ENCODE measurements around the gene TRHDE.

TRHDE gene

DNA sequence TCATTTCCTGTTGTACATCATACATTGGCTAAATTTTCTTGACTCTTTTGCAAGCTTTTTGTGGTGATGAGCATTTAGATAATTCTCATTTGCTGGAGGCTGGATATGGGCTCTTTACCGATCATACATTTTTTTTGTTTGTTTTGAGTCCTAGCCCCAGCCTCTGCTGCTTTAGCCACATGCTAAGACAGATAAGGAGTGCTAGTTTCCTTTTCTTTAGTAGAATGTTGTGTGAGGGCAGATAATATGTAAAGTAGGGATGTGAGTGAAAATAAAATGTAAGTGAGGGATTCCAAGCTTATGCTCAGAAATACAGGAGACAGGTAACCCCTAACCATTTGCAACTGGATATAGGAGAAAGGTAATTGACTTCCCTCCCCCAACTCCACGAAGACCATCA lies 405.7 kb downstream of the TRHDE start:
- Histone ChIP-seq H3K9me3 (ENCODE audit: control insufficient read depth, insufficient read depth, low read depth, low read length) (no peaks in the 10 kb centered on the region), H3K4me1 (ENCODE audit: control insufficient read depth, insufficient read depth, low read length) (no peaks in the 10 kb centered on the region), H3K27ac (ENCODE audit: extremely low read depth, low read depth, low read length) (no peak overlapping the region), H3K36me3 (ENCODE audit: control insufficient read depth in 2 of 2, insufficient read depth in 1 of 2, low read length in 2 of 2) (no peaks in the 10 kb centered on the region), H3K4me3 (ENCODE audit: low read depth, low read length) (no peak overlapping the region)
- TF ChIP-seq ZNF138 (tag by site-specific recombination; IDR thresholded peaks at IDR 0.05; ENCODE audit: borderline replicate concordance) (no peak), BCL11B (tag by site-specific recombination; IDR thresholded peaks at IDR 0.05; ENCODE audit: low read depth) (no peak), ZNF544 (tag by site-specific recombination; IDR thresholded peaks at IDR 0.05) (no peak), ZFHX2 (tag by site-specific recombination; conservative IDR thresholded peaks at IDR 0.05) (no peak), SALL2 (tag by site-specific recombination; IDR thresholded peaks at IDR 0.05; ENCODE audit: borderline replicate concordance) (no peak), ZBTB8A (tag by site-specific recombination; IDR thresholded peaks at IDR 0.05) (no peak), ZNF621 (tag by site-specific recombination; IDR thresholded peaks at IDR 0.05) (no peak), ZNF121 (tag by site-specific recombination; IDR thresholded peaks at IDR 0.05) (no peak), ZNF560 (tag by site-specific recombination; IDR thresholded peaks at IDR 0.05; ENCODE audit: borderline replicate concordance) (no peak), KLF10 (tag by site-specific recombination; IDR thresholded peaks at IDR 0.05) (no peak), ZNF223 (tag by site-specific recombination; IDR thresholded peaks at IDR 0.05) (no peak), ZNF292 (tag by site-specific recombination; IDR thresholded peaks at IDR 0.05; ENCODE audit: borderline replicate concordance, low read depth) (no peak)
- ChIA-PET POLR2A (no interaction called here), CTCF (no interaction called here)

GRCh38 chr12:72679147-72679757 lies 407.1 kb downstream of the TRHDE start:
- Histone ChIP-seq H3K4me1 (ENCODE audit: control insufficient read depth, insufficient read depth, low read length) (no peaks in the 10 kb centered on the region), H3K4me3 (ENCODE audit: low read depth, low read length) (no peak overlapping the region), H3K9me3 (ENCODE audit: control insufficient read depth, insufficient read depth, low read depth, low read length) (no peaks in the 10 kb centered on the region), H3K27ac (ENCODE audit: extremely low read depth, low read depth, low read length) (no peak overlapping the region), H3K36me3 (ENCODE audit: control insufficient read depth in 2 of 2, insufficient read depth in 1 of 2, low read length in 2 of 2) (no peaks in the 10 kb centered on the region)
- TF ChIP-seq ZNF394 (tag by site-specific recombination; IDR thresholded peaks at IDR 0.05; ENCODE audit: borderline replicate concordance) = no peak
- TF ChIP-seq ZNF837 (tag by site-specific recombination; IDR thresholded peaks at IDR 0.05) = no peak
- no peak for TF ChIP-seq GLIS2 (tag by site-specific recombination; IDR thresholded peaks at IDR 0.05)
- TF ChIP-seq ZNF169 (tag by site-specific recombination; IDR thresholded peaks at IDR 0.05) = no peak
- TF ChIP-seq ZNF121 (tag by site-specific recombination; IDR thresholded peaks at IDR 0.05) = no peak
- TF ChIP-seq ZNF677 (tag by site-specific recombination; IDR thresholded peaks at IDR 0.05) = no peak
- TF ChIP-seq ZNF621 (tag by site-specific recombination; IDR thresholded peaks at IDR 0.05) = no peak
- no peak for TF ChIP-seq ZNF157 (tag by site-specific recombination; IDR thresholded peaks at IDR 0.05)
- no peak for TF ChIP-seq ZNF585B (tag by site-specific recombination; IDR thresholded peaks at IDR 0.05)
- no peak for TF ChIP-seq ZBTB17 (tag by site-specific recombination; IDR thresholded peaks at IDR 0.05)
- TF ChIP-seq ZNF48 (tag by site-specific recombination; IDR thresholded peaks at IDR 0.05) = no peak
- TF ChIP-seq, protein P1, sequence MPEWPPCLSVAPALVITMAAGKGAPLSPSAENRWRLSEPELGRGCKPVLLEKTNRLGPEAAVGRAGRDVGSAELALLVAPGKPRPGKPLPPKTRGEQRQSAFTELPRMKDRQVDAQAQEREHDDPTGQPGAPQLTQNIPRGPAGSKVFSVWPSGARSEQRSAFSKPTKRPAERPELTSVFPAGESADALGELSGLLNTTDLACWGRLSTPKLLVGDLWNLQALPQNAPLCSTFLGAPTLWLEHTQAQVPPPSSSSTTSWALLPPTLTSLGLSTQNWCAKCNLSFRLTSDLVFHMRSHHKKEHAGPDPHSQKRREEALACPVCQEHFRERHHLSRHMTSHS (tag by site-specific recombination; IDR thresholded peaks at IDR 0.05) = no peak
- no peak for TF ChIP-seq ZNF514 (tag by site-specific recombination; IDR thresholded peaks at IDR 0.05)
- no peak for TF ChIP-seq ZNF449 (tag by site-specific recombination; IDR thresholded peaks at IDR 0.05)
- TF ChIP-seq, protein P2, sequence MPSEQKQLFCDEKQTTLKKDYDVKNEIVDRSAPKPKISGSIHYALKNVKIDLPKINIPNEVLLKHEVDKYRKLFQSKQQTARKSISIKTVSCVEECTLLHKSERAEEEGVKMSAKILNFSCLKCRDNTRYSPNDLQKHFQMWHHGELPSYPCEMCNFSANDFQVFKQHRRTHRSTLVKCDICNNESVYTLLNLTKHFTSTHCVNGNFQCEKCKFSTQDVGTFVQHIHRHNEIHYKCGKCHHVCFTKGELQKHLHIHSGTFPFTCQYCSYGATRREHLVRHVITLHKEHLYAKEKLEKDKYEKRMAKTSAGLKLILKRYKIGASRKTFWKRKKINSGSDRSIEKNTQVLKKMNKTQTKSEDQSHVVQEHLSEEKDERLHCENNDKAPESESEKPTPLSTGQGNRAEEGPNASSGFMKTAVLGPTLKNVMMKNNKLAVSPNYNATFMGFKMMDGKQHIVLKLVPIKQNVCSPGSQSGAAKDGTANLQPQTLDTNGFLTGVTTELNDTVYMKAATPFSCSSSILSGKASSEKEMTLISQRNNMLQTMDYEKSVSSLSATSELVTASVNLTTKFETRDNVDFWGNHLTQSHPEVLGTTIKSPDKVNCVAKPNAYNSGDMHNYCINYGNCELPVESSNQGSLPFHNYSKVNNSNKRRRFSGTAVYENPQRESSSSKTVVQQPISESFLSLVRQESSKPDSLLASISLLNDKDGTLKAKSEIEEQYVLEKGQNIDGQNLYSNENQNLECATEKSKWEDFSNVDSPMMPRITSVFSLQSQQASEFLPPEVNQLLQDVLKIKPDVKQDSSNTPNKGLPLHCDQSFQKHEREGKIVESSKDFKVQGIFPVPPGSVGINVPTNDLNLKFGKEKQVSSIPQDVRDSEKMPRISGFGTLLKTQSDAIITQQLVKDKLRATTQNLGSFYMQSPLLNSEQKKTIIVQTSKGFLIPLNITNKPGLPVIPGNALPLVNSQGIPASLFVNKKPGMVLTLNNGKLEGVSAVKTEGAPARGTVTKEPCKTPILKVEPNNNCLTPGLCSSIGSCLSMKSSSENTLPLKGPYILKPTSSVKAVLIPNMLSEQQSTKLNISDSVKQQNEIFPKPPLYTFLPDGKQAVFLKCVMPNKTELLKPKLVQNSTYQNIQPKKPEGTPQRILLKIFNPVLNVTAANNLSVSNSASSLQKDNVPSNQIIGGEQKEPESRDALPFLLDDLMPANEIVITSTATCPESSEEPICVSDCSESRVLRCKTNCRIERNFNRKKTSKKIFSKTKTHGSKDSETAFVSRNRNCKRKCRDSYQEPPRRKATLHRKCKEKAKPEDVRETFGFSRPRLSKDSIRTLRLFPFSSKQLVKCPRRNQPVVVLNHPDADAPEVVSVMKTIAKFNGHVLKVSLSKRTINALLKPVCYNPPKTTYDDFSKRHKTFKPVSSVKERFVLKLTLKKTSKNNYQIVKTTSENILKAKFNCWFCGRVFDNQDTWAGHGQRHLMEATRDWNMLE (tag by site-specific recombination; conservative IDR thresholded peaks at IDR 0.05; ENCODE audit: low read depth) = no peak
- TF ChIP-seq ZNF221 (tag by site-specific recombination; IDR thresholded peaks at IDR 0.05; ENCODE audit: borderline replicate concordance) = no peak
- POLR2A ChIA-PET = no interaction called here
- CTCF ChIA-PET = interaction anchor here (0.8 kb wide), 1 partner anchor 100 kb away, joined by 3 read pairs; no protein-coding TSS in a partner anchor
